Limb (tissue), 2 donors: ENCODE results near the gene CCDC91.
A peak's percentile ranks its signal among the peaks of the same experiment; 100 is the strongest.
"Not testable (repeated sequence)": the region's sequence is repeated elsewhere in the genome, so short reads cannot be mapped to it uniquely, and the experiment has no call there.

Experiments
- DNase-seq, 2 donors: peaks; one replicate each; pipeline ENCODE4 v3.0.0-alpha.2; 2016; ENCODE audit errors: extremely low spot score in 2 of 2

The CCDC91 gene

GRCh38 chr12:28286352-28286751 lies 96.1 kb downstream of the CCDC91 start:
- no peak for DNase-seq

GRCh38 chr12:28290262-28290661 lies 100.0 kb downstream of the CCDC91 start:
- DNase-seq = no peak

- no peak for DNase-seq
Measured at GRCh38 chr12:28292699-28293098, 102.4 kb downstream of the CCDC91 start.

- DNase-seq = no peak
Measured at GRCh38 chr12:28294300-28294699, 104.0 kb downstream of the CCDC91 start.

GRCh38 chr12:28296287-28296686 lies 106.0 kb downstream of the CCDC91 start:
- no peak for DNase-seq

GRCh38 chr12:28303192-28303591 lies 112.9 kb downstream of the CCDC91 start:
- no peak for DNase-seq

- DNase-seq = no peak
Measured at GRCh38 chr12:28306535-28306934, 116.3 kb downstream of the CCDC91 start.

GRCh38 chr12:28308891-28309290 lies 118.6 kb downstream of the CCDC91 start:
- DNase-seq = no peak

- peak in 1 of 2 donors; percentile 19 for DNase-seq
Measured at GRCh38 chr12:28313631-28314030, 123.4 kb downstream of the CCDC91 start.

GRCh38 chr12:28316049-28316448 lies 125.8 kb downstream of the CCDC91 start:
- DNase-seq = no peak

- no peak for DNase-seq
Measured at GRCh38 chr12:28318273-28318672, 128.0 kb downstream of the CCDC91 start.

GRCh38 chr12:28320353-28320752 lies 130.1 kb downstream of the CCDC91 start:
- no peak for DNase-seq

- no peak for DNase-seq
Measured at GRCh38 chr12:28327722-28328121, 137.5 kb downstream of the CCDC91 start.

GRCh38 chr12:28328967-28329366 lies 138.7 kb downstream of the CCDC91 start:
- no peak for DNase-seq

GRCh38 chr12:28329727-28330126 lies 139.5 kb downstream of the CCDC91 start:
- not testable (repeated sequence) for DNase-seq

GRCh38 chr12:28330232-28330631 lies 140.0 kb downstream of the CCDC91 start:
- not testable (repeated sequence) for DNase-seq

GRCh38 chr12:28331130-28331529 lies 140.9 kb downstream of the CCDC91 start:
- peak in 1 of 2 donors; percentile 14 for DNase-seq

GRCh38 chr12:28340261-28341045 lies 150.2 kb downstream of the CCDC91 start:
- no peak for DNase-seq

- no peak for DNase-seq
Measured at GRCh38 chr12:28343713-28344112, 153.5 kb downstream of the CCDC91 start.

- no peak for DNase-seq
Measured at GRCh38 chr12:28346567-28346966, 156.3 kb downstream of the CCDC91 start.

- DNase-seq = no peak
Measured at GRCh38 chr12:28349196-28349595, 158.9 kb downstream of the CCDC91 start.

GRCh38 chr12:28350502-28350901 lies 160.2 kb downstream of the CCDC91 start:
- DNase-seq = no peak

GRCh38 chr12:28351414-28351813 lies 161.2 kb downstream of the CCDC91 start:
- DNase-seq = no peak
